Measurements from ENCODE around the gene LUC7L2.
A peak's percentile ranks its signal among the peaks of the same experiment; 100 is the strongest.

The LUC7L2 gene

GRCh38 chr7:139430443-139430842 is 70.7 kb downstream of the LUC7L2 start:
- no peaks in the 10 kb centered on the region for H3K27me3 ChIP-seq (ENCODE audit: control insufficient read depth, insufficient read depth, low read length)
- H3K9ac ChIP-seq (ENCODE audit: low read depth, low read length), result no peak overlapping the region
- no peak overlapping the region for H3K4me2 ChIP-seq (ENCODE audit: low read length)
- H3K36me3 ChIP-seq (ENCODE audit: insufficient read depth, low read length), result peaks cover 15% of the 10 kb centered on the region
- H3K4me1 ChIP-seq (ENCODE audit: control insufficient read depth, insufficient read depth, low read length), result no peaks in the 10 kb centered on the region
- no peaks in the 10 kb centered on the region for H3K9me3 ChIP-seq (replicated peaks; ENCODE audit: low read length)
- no peak overlapping the region for H3K4me3 ChIP-seq (ENCODE audit: low read length)

GRCh38 chr7:139431010-139431409 is 71.3 kb downstream of the LUC7L2 start:
- Histone ChIP-seq H3K4me3 (ENCODE audit: low read length) (no peak overlapping the region), H3K4me1 (ENCODE audit: control insufficient read depth, insufficient read depth, low read length) (no peaks in the 10 kb centered on the region), H3K9me3 (replicated peaks; ENCODE audit: low read length) (no peaks in the 10 kb centered on the region), H3K4me2 (ENCODE audit: low read length) (no peak overlapping the region), H3K27me3 (ENCODE audit: control insufficient read depth, insufficient read depth, low read length) (no peaks in the 10 kb centered on the region), H3K36me3 (ENCODE audit: insufficient read depth, low read length) (peaks cover 15% of the 10 kb centered on the region), H3K9ac (ENCODE audit: low read depth, low read length) (no peak overlapping the region)

DNA sequence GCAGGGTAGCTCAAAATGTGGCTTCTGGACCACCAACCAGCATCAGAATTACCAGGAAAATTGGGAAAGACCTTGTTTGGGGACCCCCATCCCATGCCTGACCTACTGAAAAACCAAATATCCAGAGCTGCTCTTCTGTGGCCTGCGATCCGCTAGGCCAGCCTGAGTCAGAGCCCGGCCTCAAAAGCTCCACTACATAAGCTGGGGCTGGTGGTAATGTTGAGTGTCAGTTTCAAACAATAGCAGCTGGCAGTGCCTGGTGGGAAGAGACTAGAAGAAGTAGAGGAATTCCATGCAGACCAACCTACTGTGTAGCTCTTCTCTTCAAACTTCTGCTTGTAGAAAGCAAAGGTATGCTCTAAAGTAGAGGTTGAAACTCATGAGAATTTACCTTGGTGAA is 71.8 kb downstream of the LUC7L2 start:
- Histone ChIP-seq H3K36me3 (ENCODE audit: insufficient read depth, low read length) (peaks cover 12% of the 10 kb centered on the region), H3K4me1 (ENCODE audit: control insufficient read depth, insufficient read depth, low read length) (no peaks in the 10 kb centered on the region), H3K4me2 (ENCODE audit: low read length) (no peak overlapping the region), H3K27me3 (ENCODE audit: control insufficient read depth, insufficient read depth, low read length) (no peaks in the 10 kb centered on the region), H3K9ac (ENCODE audit: low read depth, low read length) (no peak overlapping the region), H3K4me3 (ENCODE audit: low read length) (no peak overlapping the region), H3K9me3 (replicated peaks; ENCODE audit: low read length) (no peaks in the 10 kb centered on the region)

DNA sequence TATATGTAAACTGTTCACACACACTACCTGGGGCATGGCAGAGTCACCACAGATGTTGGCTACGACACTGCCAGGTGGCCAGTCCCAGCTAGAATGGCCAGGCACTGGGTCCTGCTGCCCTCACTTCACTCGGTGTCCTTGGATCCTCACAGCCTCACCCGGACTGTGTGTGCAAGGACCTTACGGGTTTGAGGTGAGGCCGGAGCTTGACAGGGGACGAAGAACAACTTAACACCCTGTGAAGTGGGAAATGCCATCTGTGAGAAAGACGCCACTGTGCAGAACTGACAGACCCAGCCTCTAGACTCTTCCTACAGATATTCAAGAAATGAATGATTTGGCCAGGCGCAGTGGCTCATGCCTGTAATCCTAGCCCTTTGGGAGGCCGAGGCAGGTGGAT is 77.1 kb downstream of the LUC7L2 start:
- H3K4me1 ChIP-seq (ENCODE audit: control insufficient read depth, insufficient read depth, low read length), result no peaks in the 10 kb centered on the region
- no peaks in the 10 kb centered on the region for H3K27me3 ChIP-seq (ENCODE audit: control insufficient read depth, insufficient read depth, low read length)
- no peak overlapping the region for H3K9ac ChIP-seq (ENCODE audit: low read depth, low read length)
- H3K36me3 ChIP-seq (ENCODE audit: insufficient read depth, low read length), result no peaks in the 10 kb centered on the region
- H3K4me3 ChIP-seq (ENCODE audit: low read length), result no peak overlapping the region
- H3K4me2 ChIP-seq (ENCODE audit: low read length), result no peak overlapping the region
- no peaks in the 10 kb centered on the region for H3K9me3 ChIP-seq (replicated peaks; ENCODE audit: low read length)

DNA sequence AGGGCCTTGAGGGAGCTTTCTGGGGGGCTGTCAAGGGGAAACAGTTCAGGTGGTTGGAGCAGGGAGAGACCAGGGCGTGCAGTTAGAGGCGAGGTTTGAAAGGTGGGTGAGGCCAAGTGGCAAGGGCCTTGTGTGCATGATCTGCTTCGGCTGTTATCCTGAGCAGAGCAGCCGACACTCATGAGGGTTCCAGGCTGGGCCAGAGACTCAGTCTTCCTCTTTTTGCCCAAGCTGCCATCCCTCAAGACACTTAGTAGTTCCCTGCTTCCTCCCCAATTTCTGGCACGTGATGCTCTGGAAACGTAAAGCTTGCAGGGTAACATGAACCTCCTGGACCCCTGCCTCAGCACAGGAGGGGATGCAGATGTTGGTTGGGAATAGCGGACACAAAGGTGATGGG is 79.7 kb downstream of the LUC7L2 start:
- Histone ChIP-seq H3K4me3 (ENCODE audit: low read length) (no peak overlapping the region), H3K27me3 (ENCODE audit: control insufficient read depth, insufficient read depth, low read length) (no peaks in the 10 kb centered on the region), H3K4me2 (ENCODE audit: low read length) (no peak overlapping the region), H3K9ac (ENCODE audit: low read depth, low read length) (no peak overlapping the region), H3K4me1 (ENCODE audit: control insufficient read depth, insufficient read depth, low read length) (no peaks in the 10 kb centered on the region), H3K9me3 (replicated peaks; ENCODE audit: low read length) (no peaks in the 10 kb centered on the region), H3K36me3 (ENCODE audit: insufficient read depth, low read length) (no peaks in the 10 kb centered on the region)

GRCh38 chr7:139441961-139442360 is 82.3 kb downstream of the LUC7L2 start:
- Histone ChIP-seq H3K27me3 (ENCODE audit: control insufficient read depth, insufficient read depth, low read length) (no peaks in the 10 kb centered on the region), H3K9me3 (replicated peaks; ENCODE audit: low read length) (no peaks in the 10 kb centered on the region), H3K4me3 (ENCODE audit: low read length) (no peak overlapping the region), H3K4me1 (ENCODE audit: control insufficient read depth, insufficient read depth, low read length) (no peaks in the 10 kb centered on the region), H3K4me2 (ENCODE audit: low read length) (no peak overlapping the region), H3K9ac (ENCODE audit: low read depth, low read length) (no peak overlapping the region), H3K36me3 (ENCODE audit: insufficient read depth, low read length) (no peaks in the 10 kb centered on the region)

- Histone ChIP-seq H3K4me1 (ENCODE audit: control insufficient read depth, insufficient read depth, low read length) (no peaks in the 10 kb centered on the region), H3K9me3 (replicated peaks; ENCODE audit: low read length) (no peaks in the 10 kb centered on the region), H3K4me3 (ENCODE audit: low read length) (no peak overlapping the region), H3K9ac (ENCODE audit: low read depth, low read length) (no peak overlapping the region), H3K27me3 (ENCODE audit: control insufficient read depth, insufficient read depth, low read length) (no peaks in the 10 kb centered on the region), H3K36me3 (ENCODE audit: insufficient read depth, low read length) (no peaks in the 10 kb centered on the region), H3K4me2 (ENCODE audit: low read length) (no peak overlapping the region)
Measured at GRCh38 chr7:139446051-139446890, 86.6 kb downstream of the LUC7L2 start.

- no peak overlapping the region for H3K4me2 ChIP-seq (ENCODE audit: low read length)
- H3K36me3 ChIP-seq (ENCODE audit: insufficient read depth, low read length), result no peaks in the 10 kb centered on the region
- no peaks in the 10 kb centered on the region for H3K9me3 ChIP-seq (replicated peaks; ENCODE audit: low read length)
- no peak overlapping the region for H3K9ac ChIP-seq (ENCODE audit: low read depth, low read length)
- H3K27me3 ChIP-seq (ENCODE audit: control insufficient read depth, insufficient read depth, low read length), result no peaks in the 10 kb centered on the region
- H3K4me3 ChIP-seq (ENCODE audit: low read length), result no peak overlapping the region
- peaks cover 28% of the 10 kb centered on the region for H3K4me1 ChIP-seq (ENCODE audit: control insufficient read depth, insufficient read depth, low read length)
Measured at GRCh38 chr7:139450851-139451250, 91.2 kb downstream of the LUC7L2 start.

- Histone ChIP-seq H3K36me3 (ENCODE audit: insufficient read depth, low read length) (no peaks in the 10 kb centered on the region), H3K27me3 (ENCODE audit: control insufficient read depth, insufficient read depth, low read length) (no peaks in the 10 kb centered on the region), H3K4me3 (ENCODE audit: low read length) (no peak overlapping the region), H3K4me1 (ENCODE audit: control insufficient read depth, insufficient read depth, low read length) (peaks cover 28% of the 10 kb centered on the region), H3K9me3 (replicated peaks; ENCODE audit: low read length) (no peaks in the 10 kb centered on the region), H3K4me2 (ENCODE audit: low read length) (no peak overlapping the region), H3K9ac (ENCODE audit: low read depth, low read length) (no peak overlapping the region)
Measured at GRCh38 chr7:139451638-139452037, 91.9 kb downstream of the LUC7L2 start.

DNA sequence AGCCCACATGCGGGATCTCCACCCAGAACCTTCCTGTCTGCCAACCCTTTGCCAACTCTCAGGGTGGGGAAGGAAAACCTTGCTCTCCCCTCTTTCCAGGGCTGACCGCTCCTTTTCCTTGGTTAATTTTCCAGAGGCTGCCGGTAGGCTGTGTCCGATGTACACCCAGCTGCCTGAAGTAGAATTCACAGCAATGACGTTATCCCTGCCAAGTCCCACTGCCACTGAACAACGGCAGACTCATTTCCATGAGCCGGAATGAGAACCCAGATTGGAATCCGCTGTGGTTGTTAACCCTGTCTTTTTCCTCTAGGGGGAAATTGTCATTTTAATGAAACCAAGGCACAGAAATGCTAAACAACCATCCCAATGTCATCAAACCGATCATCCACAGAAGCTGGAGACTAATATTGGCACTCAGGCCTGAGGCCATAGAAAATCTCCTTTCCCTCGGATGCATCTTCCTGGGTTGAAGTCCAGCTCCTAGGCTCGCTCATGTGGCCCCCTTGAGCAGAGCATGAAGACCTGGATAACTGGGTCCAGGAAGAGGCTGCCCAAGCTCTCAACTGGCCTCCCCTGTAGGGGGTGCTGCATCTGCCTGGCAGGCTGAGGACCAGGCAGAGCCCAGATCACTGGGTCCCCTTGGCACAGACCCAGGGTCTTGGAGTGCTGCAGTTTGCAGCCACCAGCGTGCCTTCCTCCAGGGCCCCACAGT is 93.4 kb downstream of the LUC7L2 start:
- H3K27me3 ChIP-seq (ENCODE audit: control insufficient read depth, insufficient read depth, low read length), result no peaks in the 10 kb centered on the region

GRCh38 chr7:139453673-139454321 is 94.1 kb downstream of the LUC7L2 start:
- Histone ChIP-seq H3K36me3 (ENCODE audit: insufficient read depth, low read length) (no peaks in the 10 kb centered on the region), H3K9ac (ENCODE audit: low read depth, low read length) (peak overlapping the region; percentile 11), H3K4me3 (ENCODE audit: low read length) (no peak overlapping the region), H3K4me1 (ENCODE audit: control insufficient read depth, insufficient read depth, low read length) (peaks cover 41% of the 10 kb centered on the region), H3K27me3 (ENCODE audit: control insufficient read depth, insufficient read depth, low read length) (no peaks in the 10 kb centered on the region), H3K9me3 (replicated peaks; ENCODE audit: low read length) (no peaks in the 10 kb centered on the region), H3K4me2 (ENCODE audit: low read length) (no peak overlapping the region)

More for the DNA sequence above, 93.4 kb downstream of the LUC7L2 start:
- no peaks in the 10 kb centered on the region for H3K36me3 ChIP-seq (ENCODE audit: insufficient read depth, low read length)
- peaks cover 41% of the 10 kb centered on the region for H3K4me1 ChIP-seq (ENCODE audit: control insufficient read depth, insufficient read depth, low read length)
- peak overlapping the region; percentile 52 for H3K4me2 ChIP-seq (ENCODE audit: low read length)
- H3K9me3 ChIP-seq (replicated peaks; ENCODE audit: low read length), result no peaks in the 10 kb centered on the region
- peak overlapping the region; percentile 5 for H3K9ac ChIP-seq (ENCODE audit: low read depth, low read length)
- H3K4me3 ChIP-seq (ENCODE audit: low read length), result no peak overlapping the region
